HepG2 (cell line): ENCODE measurements around the gene DCN. TPM values are rescaled to one million over a fixed set of nuclear protein-coding genes. Genes with fewer than 3 reads are reported as not detected.

Experiments
- ATAC-seq: fragments of 200-7000 bp; cut with Tn5 transposase; 3 replicates; pipeline ENCODE4 v1.9.1; 2020; ENCODE audit warnings: mild to moderate bottlenecking, moderate library complexity
- BruUV-seq: library from RNA; stranded (reverse); fragments of 400-500 nt; replicated peaks from 2 replicates; lab custom pipeline; 2021; lab: Mats Ljungman, UMichigan
- CTCF ChIA-PET: fragments of 300-600 bp; formaldehyde crosslinking; extraction: SDS; loops from one replicate; lab custom pipeline; 2021; ENCODE audit warnings: low total read pairs, inconsistent platforms, low intra/inter-chr PET ratio; lab: Yijun Ruan, JAX
- POLR2A ChIA-PET: fragments of 350-600 bp; sonication (Branson Sonifier 250); formaldehyde crosslinking; loops from one replicate; lab custom pipeline; 2020; ENCODE audit warnings: antibody characterized with exemption, inconsistent platforms; lab: Yijun Ruan, JAX
- DNase-seq: peaks from one replicate; pipeline ENCODE4 v3.0.0-alpha.2; 2015; ENCODE audit warnings: low spot score
- FAIRE-seq: peaks from 3 replicates; lab custom pipeline; 2011; peaks lifted over from hg19 to GRCh38; lab: Jason Lieb, UNC
- H2AFZ ChIP-seq: one replicate; pipeline ENCODE4 v1.6.1; 2011; ENCODE audit warnings: low read length, inconsistent platforms
- H3K27ac ChIP-seq: fragments of 300-600 bp; 3 replicates; pipeline ENCODE4 v1.8.0; 2011; ENCODE audit warnings: mixed run types, mild to moderate bottlenecking, mixed read lengths, low read length, inconsistent platforms; ENCODE audit not compliant: insufficient read depth; ENCODE audit errors: extremely low read length
- H3K27me3 ChIP-seq, 2 experiments: fragments of 200-600 bp in 1 of 2; 2 replicates in 1 of 2; 3 replicates in 1 of 2; pipeline versions ENCODE4 v1.6.0 to v1.8.0; 2011; ENCODE audit warnings: low read length in 2 of 2, mild to moderate bottlenecking in 2 of 2, moderate library complexity in 2 of 2, inconsistent platforms in 1 of 2; ENCODE audit not compliant: insufficient read depth in 2 of 2, control insufficient read depth in 1 of 2
- H3K36me3 ChIP-seq, 2 experiments: fragments of 200-600 bp in 1 of 2; replicated peaks in 1 of 2; 2 replicates in 1 of 2; 3 replicates in 1 of 2; pipeline versions ENCODE4 v1.5.1 to v1.8.0; 2011; ENCODE audit warnings: low read length in 2 of 2, inconsistent platforms in 1 of 2; ENCODE audit not compliant: insufficient read depth in 2 of 2, control insufficient read depth in 1 of 2
- H3K4me1 ChIP-seq: 2 replicates; pipeline ENCODE4 v1.5.1; 2012; ENCODE audit warnings: low read length, inconsistent platforms; ENCODE audit not compliant: insufficient read depth
- H3K4me2 ChIP-seq: 2 replicates; pipeline ENCODE4 v1.6.0; 2011; ENCODE audit warnings: low read depth, low read length, inconsistent platforms
- H3K4me3 ChIP-seq, 3 experiments: fragments of 200-600 bp in 1 of 3; sonication (generic), shearing (Covaris generic) in 1 of 3; replicated peaks in 1 of 3; 2 replicates each; pipeline ENCODE4 v1.5.1; 2011 to 2016; ENCODE audit warnings: low read length in 3 of 3, inconsistent platforms in 2 of 3, low read depth in 2 of 3, mild to moderate bottlenecking in 2 of 3, control low read depth in 1 of 3, mixed read lengths in 1 of 3; ENCODE audit not compliant: insufficient read depth in 1 of 3
- H3K79me2 ChIP-seq: one replicate; pipeline ENCODE4 v1.6.1; 2011; ENCODE audit warnings: low read length, inconsistent platforms; ENCODE audit not compliant: insufficient read depth
- H3K9ac ChIP-seq: 2 replicates; pipeline ENCODE4 v1.6.0; 2011; ENCODE audit warnings: mild to moderate bottlenecking, low read depth, low read length, inconsistent platforms; ENCODE audit not compliant: insufficient read depth
- H3K9me3 ChIP-seq: 2 replicates; pipeline ENCODE4 v1.5.1; 2012; ENCODE audit warnings: mild to moderate bottlenecking, low read length
- H4K20me1 ChIP-seq: 2 replicates; pipeline ENCODE4 v1.6.0; 2011; ENCODE audit warnings: inconsistent platforms, mild to moderate bottlenecking, low read length, moderate library complexity; ENCODE audit not compliant: insufficient read depth
- FOXO4 ChIP-seq: sonication (generic); formaldehyde crosslinking; conservative IDR thresholded peaks from 2 replicates; pipeline ENCODE4 v1.8.1; 2023; ENCODE audit warnings: missing genetic modification reagents
- GATA4 ChIP-seq: sonication (generic); IDR thresholded peaks from 2 replicates; pipeline ENCODE4 v1.6.1; 2016; ENCODE audit warnings: antibody characterized with exemption, low read depth, borderline replicate concordance
- GLI4 ChIP-seq: sonication (generic); formaldehyde crosslinking; IDR thresholded peaks from 2 replicates; pipeline ENCODE4 v1.5.1; 2020; ENCODE audit warnings: missing genetic modification reagents, mild to moderate bottlenecking, moderate library complexity, borderline replicate concordance
- IKZF4 ChIP-seq: sonication (generic); formaldehyde crosslinking; IDR thresholded peaks from 2 replicates; pipeline ENCODE4 v1.5.1; 2020; ENCODE audit warnings: borderline replicate concordance, mild to moderate bottlenecking, low read depth, missing genetic modification reagents; ENCODE audit errors: not compliant biosample characterization
- MAF1 ChIP-seq: sonication (generic); formaldehyde crosslinking; IDR thresholded peaks from 2 replicates; pipeline ENCODE4 v1.5.0; 2020; ENCODE audit warnings: missing genetic modification reagents, borderline replicate concordance
- MLLT10 ChIP-seq: sonication (generic); formaldehyde crosslinking; IDR thresholded peaks from 2 replicates; pipeline ENCODE4 v1.4.0; 2020; ENCODE audit warnings: missing genetic modification reagents
- MLX ChIP-seq: IDR thresholded peaks from 2 replicates; pipeline ENCODE4 v1.6.1; 2016
- POGK ChIP-seq: sonication (generic); formaldehyde crosslinking; conservative IDR thresholded peaks from 2 replicates; pipeline ENCODE4 v1.8.0; 2022; ENCODE audit warnings: mild to moderate bottlenecking, moderate library complexity, missing genetic modification reagents
- REL ChIP-seq: sonication (generic); formaldehyde crosslinking; conservative IDR thresholded peaks from 2 replicates; pipeline ENCODE4 v1.8.0; 2022; ENCODE audit warnings: mild to moderate bottlenecking, missing genetic modification reagents, moderate library complexity
- RFX5 ChIP-seq: IDR thresholded peaks from 2 replicates; pipeline ENCODE4 v1.6.1; 2011; ENCODE audit warnings: low read depth, low read length, improper control_type of control experiment
- ZNF282 ChIP-seq: fragments of 450-650 bp; IDR thresholded peaks from 2 replicates; pipeline ENCODE4 v1.6.1; 2018; ENCODE audit not compliant: partially characterized antibody
- ZNF335 ChIP-seq: sonication (generic); formaldehyde crosslinking; IDR thresholded peaks from 2 replicates; pipeline ENCODE4 v1.4.0; 2020; ENCODE audit warnings: missing genetic modification reagents
- ZNF549 ChIP-seq: sonication (generic); formaldehyde crosslinking; IDR thresholded peaks from 2 replicates; pipeline ENCODE4 v1.5.0; 2020; ENCODE audit warnings: missing genetic modification reagents
- ZNF883 ChIP-seq: sonication (generic); formaldehyde crosslinking; IDR thresholded peaks from 2 replicates; pipeline ENCODE4 v1.5.1; 2020; ENCODE audit warnings: mild to moderate bottlenecking, missing genetic modification reagents; ENCODE audit errors: not compliant biosample characterization
- WGBS: methylation state at CpG from one replicate; pipeline ENCODE4 v1.1.6; 2017; ENCODE audit warnings: low lambda C conversion rate; 5-methylcytosine and 5-hydroxymethylcytosine counted together
- in situ Hi-C: cut with HindIII; loops from 2 replicates; pipeline ENCODE4 v1.10.0; 2017; ENCODE audit warnings: low pct_unique_long_range_greater_than_20kb; ENCODE audit not compliant: extremely low pct_ligation_motif_present
- intact Hi-C: fragments of 100-400 bp; cut with micrococcal nuclease; formaldehyde crosslinking; loops from one replicate; pipeline ENCODE4 v1.10.0; 2022; ENCODE audit not compliant: unreplicated experiment
- polyA plus RNA-seq, 8 experiments: library from polyadenylated mRNA; depleted of rRNA in 3 of 8; stranded (reverse) in 7 of 8; unstranded in 1 of 8; fragments of >200 nt; fragmentation: Illumina TruSeq in 4 of 8; extraction: Trizol in 4 of 8; gene quantifications; 2 replicates each; pipeline versions ENCODE4 v1.2.1 to v1.2.3, GENCODE V29; 2011 to 2016; ENCODE audit warnings: low read depth in 4 of 8, missing spikeins in 1 of 8, mixed read lengths in 1 of 8; ENCODE audit not compliant: insufficient read depth in 1 of 8
- total RNA-seq, 5 experiments: library from RNA; depleted of rRNA; stranded (reverse); fragments of >200 nt; fragmentation: Illumina TruSeq; extraction: Trizol; gene quantifications; 2 replicates each; pipeline ENCODE4 v1.2.3, GENCODE V29; 2016; ENCODE audit warnings: low read depth in 1 of 5

The DCN gene
- total and polyA plus RNA-seq, 2 of the 13 experiments (the other 11 are each of a cell fraction or from before 2014, with no cell fraction given), result not detected

GRCh38 chr12:91138337-91138920, 44.2 kb downstream of the DCN start:
- Histone ChIP-seq H3K9ac (no peak overlapping the region), H4K20me1 (no peaks in the 10 kb centered on the region), H3K27me3 (no peaks in the 10 kb centered on the region), H3K4me3 (no peak overlapping the region), H3K36me3 (no peaks in the 10 kb centered on the region), H3K9me3 (no peaks in the 10 kb centered on the region), H2AFZ (no peak overlapping the region), H3K4me1 (no peaks in the 10 kb centered on the region), H3K27ac (no peak overlapping the region), H3K4me2 (no peak overlapping the region), H3K79me2 (no peaks in the 10 kb centered on the region)
- CTCF ChIA-PET, result no interaction called here
- in situ Hi-C loops, result no loop called here
- FAIRE-seq (no peak), DNase-seq (no peak), ATAC-seq (no peak)
- TF ChIP-seq RFX5 (no peak), ZNF335 (CRISPR knock-in tag) (no peak), MAF1 (CRISPR knock-in tag) (no peak), MLLT10 (CRISPR knock-in tag) (no peak)
- intact Hi-C loops, result no loop called here
- no TSS peak for BruUV-seq
- POLR2A ChIA-PET, result no interaction called here
- 0% methylated on average over 1 of the region's 1 CpG for WGBS

GRCh38 chr12:91133871-91134270, 48.7 kb downstream of the DCN start:
- intact Hi-C loops (no loop called here), in situ Hi-C loops (no loop called here)
- Histone ChIP-seq H3K27me3 (no peaks in the 10 kb centered on the region), H4K20me1 (no peaks in the 10 kb centered on the region), H3K27ac (no peak overlapping the region), H3K4me1 (no peaks in the 10 kb centered on the region), H3K36me3 (no peaks in the 10 kb centered on the region), H3K79me2 (no peaks in the 10 kb centered on the region), H3K4me3 (no peak overlapping the region), H3K4me2 (no peak overlapping the region), H2AFZ (no peak overlapping the region), H3K9me3 (no peaks in the 10 kb centered on the region), H3K9ac (no peak overlapping the region)
- FAIRE-seq, result no peak
- no peak for ATAC-seq
- no TSS peak for BruUV-seq
- ChIA-PET POLR2A (no interaction called here), CTCF (no interaction called here)
- no peak for DNase-seq
- 0% methylated on average over 1 of the region's 1 CpG for WGBS
- TF ChIP-seq MLX (no peak), FOXO4 (CRISPR knock-in tag) (no peak), ZNF549 (CRISPR knock-in tag) (no peak), IKZF4 (no peak), ZNF282 (no peak), GATA4 (no peak), POGK (no peak), ZNF883 (CRISPR knock-in tag) (no peak), REL (CRISPR knock-in tag) (no peak), GLI4 (CRISPR knock-in tag) (no peak)
